Ovary (tissue), 9 donors: ENCODE measurements around the gene GPR87. TPM values are rescaled to one million over a fixed set of nuclear protein-coding genes. Genes with fewer than 3 reads are reported as not detected.

Source experiments
- DNase-seq, 5 donors: peaks; one replicate each; pipeline ENCODE4 v3.0.0-alpha.2; 2019 to 2020
- H3K27ac ChIP-seq, 2 donors: fragments of 200-600 bp; one replicate each; pipeline versions ENCODE4 v1.5.1 to v1.8.0; 2019 to 2022
- H3K27me3 ChIP-seq: fragments of 200-600 bp; one replicate; pipeline ENCODE4 v1.8.0; 2022
- H3K36me3 ChIP-seq: fragments of 200-600 bp; sonication (generic); one replicate; pipeline ENCODE4 v1.5.1; 2019
- H3K4me1 ChIP-seq: one replicate; pipeline ENCODE4 v1.8.1; 2013; ENCODE audit warnings: mild to moderate bottlenecking, moderate library complexity; ENCODE audit not compliant: insufficient read depth
- H3K4me3 ChIP-seq: fragments of 200-600 bp; sonication (generic); one replicate; pipeline ENCODE4 v1.5.1; 2017
- H3K9me3 ChIP-seq, 2 donors: fragments of 200-600 bp in 1 of 2; sonication (generic) in 1 of 2; one replicate each; pipeline versions ENCODE4 v1.5.1 to v1.8.1; 2013 to 2019; ENCODE audit warnings: mild to moderate bottlenecking in 1 of 2, moderate library complexity in 1 of 2
- CTCF ChIP-seq, 3 donors: fragments of 450-650 bp in 2 of 3; fragments of 200-600 bp in 1 of 3; IDR thresholded peaks; one replicate each; pipeline versions ENCODE4 v1.5.1 to v1.8.0; 2016 to 2022; ENCODE audit warnings: antibody characterized with exemption in 3 of 3, mild to moderate bottlenecking in 1 of 3
- EP300 ChIP-seq: sonication (generic); formaldehyde crosslinking; IDR thresholded peaks from one replicate; pipeline ENCODE4 v1.6.1; 2017; ENCODE audit warnings: antibody characterized with exemption
- POLR2A ChIP-seq: fragments of 450-650 bp; IDR thresholded peaks from one replicate; pipeline ENCODE4 v1.6.1; 2017; ENCODE audit warnings: antibody characterized with exemption, mild to moderate bottlenecking, moderate library complexity
- WGBS, 3 donors: extraction: QIAGEN DNeasy Blood & Tissue Kit in 1 of 3; methylation state at CpG; one replicate each; pipeline versions ENCODE4 v1.1.5 to v1.1.7; 2013 to 2017; 5-methylcytosine and 5-hydroxymethylcytosine counted together
- intact Hi-C, 4 donors: fragments of 100-400 bp; cut with DNase I; formaldehyde crosslinking; loops; one replicate each; pipeline versions ENCODE4 v1.11.0 to v1.15.1; 2022 to 2023
- polyA plus RNA-seq, 2 donors: library from polyadenylated mRNA; stranded (reverse); fragments of 200-250 nt in 1 of 2; fragments of 350-450 nt in 1 of 2; fragmentation: Illumina TruSeq in 1 of 2; extraction: RNeasy Lipid Tissue Mini Kit (QIAGEN cat#74804) in 1 of 2; gene quantifications; one replicate each; pipeline ENCODE4 v1.2.3, GENCODE V29; 2013 to 2014
- total RNA-seq, 7 donors: library from RNA; depleted of rRNA in 2 of 7; stranded (reverse); fragments of >200 nt in 2 of 7; fragmentation: NEBNext Ultra II Directional in 3 of 7; extraction: Animal tissue kit (Norgen Biotek cat#: 25700) in 3 of 7; gene quantifications; one replicate each; pipeline versions ENCODE4 v1.1.0 to v1.2.4, GENCODE V29; 2016 to 2023
- donor health status: DM: no; HTN: no; CAD: no; lungs with moderate emphysema.
- donor health status: DM: no; HTN: no; CAD: no.
- donor health status: Bipolar disorder and iron deficiency.
- donor health status: DM: yes; HTN: yes; CAD: no.
- donor health status: DM: no; HTN: no; CAD: no.
- donor health status: DM: yes; HTN: yes; CAD: no.

GPR87 gene
- total and polyA plus RNA-seq, 9 donors, result 0.23 TPM; not detected in 8

GRCh38 chr3:151328298-151328995 lies 11.8 kb upstream of the GPR87 start:
- TF ChIP-seq POLR2A, result no peak
- no peak for TF ChIP-seq EP300
- TF ChIP-seq CTCF (IDR thresholded peaks at IDR 0.05), result no peak
- no peaks in the 10 kb centered on the region for H3K9me3 ChIP-seq
- WGBS, 3 donors, result 51 to 61% (median 59%) methylated on average over 10 of the region's 10 CpGs
- no peaks in the 10 kb centered on the region for H3K4me1 ChIP-seq
- H3K4me3 ChIP-seq, result no peak overlapping the region
- no peaks in the 10 kb centered on the region for H3K27me3 ChIP-seq
- H3K36me3 ChIP-seq, result no peaks in the 10 kb centered on the region
- intact Hi-C loops, result no loop called here
- DNase-seq, result no peak
- H3K27ac ChIP-seq, result no peak overlapping the region

- 8 to 17% (median 12%) methylated on average over 3 of the region's 3 CpGs for WGBS, 3 donors
Observed at GRCh38 chr3:151327571-151328198, 11.1 kb upstream of the GPR87 start.

DNA sequence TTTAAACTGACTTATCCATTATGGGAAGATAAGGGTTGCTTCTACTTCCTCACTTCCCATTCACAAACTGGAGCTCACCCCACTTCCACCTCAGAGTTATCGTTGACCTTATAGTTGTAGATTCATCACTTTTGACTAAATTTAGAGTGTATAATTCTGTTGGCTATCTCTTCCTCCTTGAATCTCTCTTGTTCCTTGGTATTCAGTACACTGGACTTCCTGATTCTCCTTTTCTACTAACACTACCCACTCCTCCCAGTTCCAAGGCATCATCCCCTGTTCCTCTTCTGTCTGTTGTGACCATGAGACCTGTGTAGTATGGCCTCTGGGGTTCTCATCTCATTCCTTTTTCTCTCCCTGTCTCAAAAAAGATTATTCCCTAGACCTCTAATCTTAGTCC lies 5.9 kb upstream of the GPR87 start:
- 92 to 96% (median 94%) methylated on average over 1 of the region's 1 CpG for WGBS, 3 donors
- intact Hi-C loops, result no loop called here
- TF ChIP-seq EP300, result no peak
- TF ChIP-seq POLR2A, result no peak
- TF ChIP-seq CTCF (IDR thresholded peaks at IDR 0.05), result no peak
- Histone ChIP-seq H3K4me3 (no peak overlapping the region), H3K4me1 (no peaks in the 10 kb centered on the region), H3K27me3 (no peaks in the 10 kb centered on the region), H3K27ac (no peak overlapping the region), H3K9me3 (no peaks in the 10 kb centered on the region), H3K36me3 (no peaks in the 10 kb centered on the region)
- no peak for DNase-seq

More at GRCh38 chr3:151327571-151328198, 11.1 kb upstream of the GPR87 start:
- Histone ChIP-seq H3K36me3 (no peaks in the 10 kb centered on the region), H3K4me1 (no peaks in the 10 kb centered on the region), H3K27me3 (no peaks in the 10 kb centered on the region), H3K9me3 (no peaks in the 10 kb centered on the region), H3K27ac (no peak overlapping the region), H3K4me3 (no peak overlapping the region)
- intact Hi-C loops, result no loop called here
- DNase-seq, result no peak
- TF ChIP-seq EP300 (no peak), CTCF (IDR thresholded peaks at IDR 0.05) (no peak), POLR2A (no peak)

- DNase-seq, result no peak
- Histone ChIP-seq H3K9me3 (no peaks in the 10 kb centered on the region), H3K4me3 (no peak overlapping the region), H3K27ac (no peak overlapping the region), H3K4me1 (no peaks in the 10 kb centered on the region), H3K27me3 (no peaks in the 10 kb centered on the region), H3K36me3 (no peaks in the 10 kb centered on the region)
- intact Hi-C loops, result no loop called here
- WGBS, 3 donors, result 72 to 80% (median 74%) methylated on average over 1 of the region's 1 CpG
- TF ChIP-seq EP300, result no peak
- no peak for TF ChIP-seq POLR2A
- TF ChIP-seq CTCF (IDR thresholded peaks at IDR 0.05), result no peak
Observed at GRCh38 chr3:151321526-151321925, 4.9 kb upstream of the GPR87 start.
